KOPT-K1 (cell line): ENCODE data around the gene PTCRA.
"Not testable (repeated sequence)": the region's sequence is repeated elsewhere in the genome, so short reads cannot be mapped to it uniquely, and the experiment has no call there.

Experiments used
- H3K27ac ChIP-seq: fragments of 200-600 bp; sonication (generic); 2 replicates; pipeline ENCODE4 v1.5.1; 2016; ENCODE audit warnings: antibody characterized with exemption, mild to moderate bottlenecking, low read depth, low read length; ENCODE audit not compliant: poor library complexity, severe bottlenecking
- H3K36me3 ChIP-seq: fragments of 200-600 bp; sonication (generic); 2 replicates; pipeline ENCODE4 v1.5.1; 2017; ENCODE audit warnings: antibody characterized with exemption, mild to moderate bottlenecking, low read length, moderate library complexity; ENCODE audit not compliant: insufficient read depth
- H3K9me3 ChIP-seq: fragments of 200-600 bp; sonication (generic); 2 replicates; pipeline ENCODE4 v1.5.1; 2017; ENCODE audit warnings: antibody characterized with exemption, low read length, mild to moderate bottlenecking; ENCODE audit not compliant: insufficient read depth, poor library complexity, severe bottlenecking

PTCRA gene

GRCh38 chr6:42915732-42916131 lies at the start of gene PTCRA:
TSS of gene PTCRA (plus strand) at chr6:42916053. CDS start at chr6:42916070, 17 bp downstream.
- peak within 1 kb of the TSS; percentile 63 for H3K27ac ChIP-seq
- no peaks in the 10 kb centered on the region for H3K36me3 ChIP-seq

GRCh38 chr6:42870145-42870936 lies 45.5 kb upstream of the PTCRA start:
- H3K27ac ChIP-seq = no peak overlapping the region
- H3K36me3 ChIP-seq = peaks cover 13% of the 10 kb centered on the region; the same call in 1 of the 2 replicates
- H3K9me3 ChIP-seq = no peaks in the 10 kb centered on the region

More at GRCh38 chr6:42915732-42916131, at the start of gene PTCRA:
- H3K9me3 ChIP-seq = no peaks in the 10 kb centered on the region

GRCh38 chr6:42871711-42872110 lies 44.1 kb upstream of the PTCRA start:
- H3K9me3 ChIP-seq = no peaks in the 10 kb centered on the region
- H3K27ac ChIP-seq = no peak overlapping the region
- H3K36me3 ChIP-seq = peaks cover 10% of the 10 kb centered on the region; the same call in 1 of the 2 replicates

DNA sequence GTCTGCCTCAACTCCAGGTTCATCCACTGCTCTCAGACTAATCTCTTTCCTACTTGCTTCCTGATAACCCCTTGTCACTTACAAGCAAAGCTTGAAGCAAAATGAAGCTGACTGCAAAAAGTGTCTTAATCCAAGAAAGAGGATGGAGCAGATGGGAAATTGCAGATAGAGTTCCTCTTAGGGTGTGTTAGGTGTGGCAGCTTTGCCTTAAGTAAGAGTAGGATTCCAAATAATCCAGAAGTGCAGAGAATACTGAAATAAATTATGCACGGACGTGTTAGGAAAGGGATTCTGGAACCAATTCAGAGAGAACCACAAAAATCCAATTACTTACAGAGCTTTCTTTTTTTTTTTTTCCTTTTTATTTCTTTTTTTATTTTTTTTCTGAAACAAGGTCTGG lies 42.5 kb upstream of the PTCRA start:
- Histone ChIP-seq H3K27ac (no peak overlapping the region), H3K9me3 (no peaks in the 10 kb centered on the region), H3K36me3 (no peaks in the 10 kb centered on the region)

- Histone ChIP-seq H3K9me3 (no peaks in the 10 kb centered on the region), H3K27ac (no peak overlapping the region), H3K36me3 (peaks cover 14% of the 10 kb centered on the region)
Measured at GRCh38 chr6:42877695-42878094, 38.2 kb upstream of the PTCRA start.

- H3K9me3 ChIP-seq = no peaks in the 10 kb centered on the region
- peak within 1 kb of the TSS; percentile 89 for H3K27ac ChIP-seq
- H3K36me3 ChIP-seq = peaks cover 33% of the 10 kb centered on the region
Measured at GRCh38 chr6:42879372-42880239, 36.2 kb upstream of the PTCRA start, which contains the start of gene RPL7L1. TSS of gene RPL7L1 (plus strand) at chr6:42879616. CDS start at chr6:42879911, 295 bp downstream.

DNA sequence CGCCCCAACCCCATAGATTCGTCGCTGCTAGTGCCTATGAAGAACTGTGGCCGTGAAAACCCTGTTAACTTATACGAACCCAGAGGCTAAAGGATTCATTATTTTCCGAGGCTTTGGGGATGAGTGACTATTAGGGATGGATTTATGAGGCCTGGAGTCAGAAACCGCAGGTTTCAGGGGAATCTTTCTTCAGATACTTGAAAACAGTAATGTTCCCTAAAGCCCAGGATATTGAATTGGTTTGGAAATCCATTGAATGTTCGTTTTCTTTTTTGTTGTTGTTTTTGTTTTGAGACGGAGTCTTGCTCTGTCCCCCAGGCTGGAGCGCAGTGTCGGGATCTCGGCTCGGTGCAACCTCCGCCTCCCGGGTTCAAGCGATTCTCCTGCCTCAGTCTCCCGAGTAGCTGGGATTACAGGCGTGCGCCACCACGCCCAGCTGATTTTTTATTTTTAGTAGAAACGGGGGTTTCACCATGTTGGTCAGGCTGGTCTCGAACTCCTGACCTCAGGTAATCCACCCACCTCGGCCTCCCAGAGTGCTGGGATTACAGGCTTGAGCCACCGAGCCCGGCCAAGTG lies 35.5 kb upstream of the PTCRA start:
- H3K36me3 ChIP-seq = peaks cover 40% of the 10 kb centered on the region
- H3K9me3 ChIP-seq = not testable (repeated sequence)
- H3K27ac ChIP-seq = peak overlapping the region; percentile 89

GRCh38 chr6:42880871-42881270 lies 35.0 kb upstream of the PTCRA start:
- Histone ChIP-seq H3K36me3 (peaks cover 46% of the 10 kb centered on the region), H3K27ac (peak overlapping the region; percentile 89)
- not testable (repeated sequence) for H3K9me3 ChIP-seq

DNA sequence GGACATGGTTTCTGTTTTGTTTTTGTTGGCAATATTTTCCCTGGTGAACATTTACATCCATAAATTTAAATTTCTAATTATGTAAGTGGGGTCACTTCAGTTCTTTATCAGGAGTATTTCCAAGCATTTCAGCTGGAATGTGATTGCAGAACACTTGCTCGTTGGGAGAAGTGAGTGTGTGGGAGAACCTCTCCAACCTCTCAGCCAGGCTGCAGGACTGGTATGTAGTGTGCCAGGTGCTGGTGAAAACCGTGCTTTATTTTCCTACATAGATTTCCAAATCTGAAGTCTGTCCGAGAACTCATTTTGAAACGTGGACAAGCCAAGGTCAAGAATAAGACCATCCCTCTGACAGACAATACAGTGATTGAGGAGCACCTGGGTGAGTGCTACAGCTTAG lies 30.2 kb upstream of the PTCRA start:
- no peaks in the 10 kb centered on the region for H3K9me3 ChIP-seq
- H3K27ac ChIP-seq = no peak overlapping the region
- H3K36me3 ChIP-seq = peaks cover 66% of the 10 kb centered on the region

- H3K36me3 ChIP-seq = peaks cover 47% of the 10 kb centered on the region
- H3K27ac ChIP-seq = not testable (repeated sequence)
Measured at GRCh38 chr6:42888201-42888600, 27.7 kb upstream of the PTCRA start.

GRCh38 chr6:42889815-42890214 lies 26.0 kb upstream of the PTCRA start:
- H3K36me3 ChIP-seq = peaks cover 31% of the 10 kb centered on the region
- peak overlapping the region; percentile 88 for H3K27ac ChIP-seq
- H3K9me3 ChIP-seq = no peaks in the 10 kb centered on the region

More at GRCh38 chr6:42888201-42888600, 27.7 kb upstream of the PTCRA start:
- H3K9me3 ChIP-seq = not testable (repeated sequence)

- Histone ChIP-seq H3K36me3 (peaks cover 24% of the 10 kb centered on the region), H3K9me3 (no peaks in the 10 kb centered on the region), H3K27ac (peak overlapping the region; percentile 88)
Measured at GRCh38 chr6:42890311-42891198, 25.3 kb upstream of the PTCRA start.

- Histone ChIP-seq H3K9me3 (no peaks in the 10 kb centered on the region), H3K27ac (peak overlapping the region; percentile 88), H3K36me3 (peaks cover 17% of the 10 kb centered on the region)
Measured at GRCh38 chr6:42891199-42891722, 24.6 kb upstream of the PTCRA start.
